Measurements from ENCODE around the gene BMP15. TPM values are rescaled to one million over a fixed set of nuclear protein-coding genes. Genes with fewer than 3 reads are reported as not detected.

The BMP15 gene
- total RNA-seq, 1 experiment from 2014 or later: not detected

DNA sequence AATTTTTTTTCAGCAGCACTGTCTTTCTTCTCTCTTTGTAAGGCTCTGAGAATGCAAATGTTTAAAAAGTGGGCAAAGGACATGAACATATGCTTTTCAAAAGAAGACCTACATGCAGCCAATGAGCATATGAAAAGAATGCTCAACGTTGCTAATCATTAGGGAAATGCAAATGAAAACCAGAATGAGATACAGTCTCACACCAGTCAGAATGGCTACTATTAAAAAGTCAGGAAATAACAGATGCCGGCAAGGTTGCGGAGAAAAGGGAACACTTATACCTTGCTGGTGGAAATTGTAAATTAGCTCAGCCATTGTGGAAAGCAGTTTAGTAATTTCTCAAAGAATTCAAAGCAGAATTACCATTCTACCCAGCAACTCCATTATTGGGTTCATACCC is 51.6 kb downstream of the BMP15 start (continued):
- TF ChIP-seq, protein P1, sequence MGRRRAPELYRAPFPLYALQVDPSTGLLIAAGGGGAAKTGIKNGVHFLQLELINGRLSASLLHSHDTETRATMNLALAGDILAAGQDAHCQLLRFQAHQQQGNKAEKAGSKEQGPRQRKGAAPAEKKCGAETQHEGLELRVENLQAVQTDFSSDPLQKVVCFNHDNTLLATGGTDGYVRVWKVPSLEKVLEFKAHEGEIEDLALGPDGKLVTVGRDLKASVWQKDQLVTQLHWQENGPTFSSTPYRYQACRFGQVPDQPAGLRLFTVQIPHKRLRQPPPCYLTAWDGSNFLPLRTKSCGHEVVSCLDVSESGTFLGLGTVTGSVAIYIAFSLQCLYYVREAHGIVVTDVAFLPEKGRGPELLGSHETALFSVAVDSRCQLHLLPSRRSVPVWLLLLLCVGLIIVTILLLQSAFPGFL (CRISPR knock-in tag; IDR thresholded peaks at IDR 0.05; ENCODE audit: borderline replicate concordance): no peak
- TF ChIP-seq PRRX2 (CRISPR knock-in tag; IDR thresholded peaks at IDR 0.05): no peak
- no peak for TF ChIP-seq RORB (CRISPR knock-in tag; IDR thresholded peaks at IDR 0.05)
- TF ChIP-seq, protein P2, sequence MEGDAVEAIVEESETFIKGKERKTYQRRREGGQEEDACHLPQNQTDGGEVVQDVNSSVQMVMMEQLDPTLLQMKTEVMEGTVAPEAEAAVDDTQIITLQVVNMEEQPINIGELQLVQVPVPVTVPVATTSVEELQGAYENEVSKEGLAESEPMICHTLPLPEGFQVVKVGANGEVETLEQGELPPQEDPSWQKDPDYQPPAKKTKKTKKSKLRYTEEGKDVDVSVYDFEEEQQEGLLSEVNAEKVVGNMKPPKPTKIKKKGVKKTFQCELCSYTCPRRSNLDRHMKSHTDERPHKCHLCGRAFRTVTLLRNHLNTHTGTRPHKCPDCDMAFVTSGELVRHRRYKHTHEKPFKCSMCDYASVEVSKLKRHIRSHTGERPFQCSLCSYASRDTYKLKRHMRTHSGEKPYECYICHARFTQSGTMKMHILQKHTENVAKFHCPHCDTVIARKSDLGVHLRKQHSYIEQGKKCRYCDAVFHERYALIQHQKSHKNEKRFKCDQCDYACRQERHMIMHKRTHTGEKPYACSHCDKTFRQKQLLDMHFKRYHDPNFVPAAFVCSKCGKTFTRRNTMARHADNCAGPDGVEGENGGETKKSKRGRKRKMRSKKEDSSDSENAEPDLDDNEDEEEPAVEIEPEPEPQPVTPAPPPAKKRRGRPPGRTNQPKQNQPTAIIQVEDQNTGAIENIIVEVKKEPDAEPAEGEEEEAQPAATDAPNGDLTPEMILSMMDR (IDR thresholded peaks at IDR 0.05): no peak
- no peak for TF ChIP-seq ZNF416 (CRISPR knock-in tag; IDR thresholded peaks at IDR 0.05)
- no peak for TF ChIP-seq MXD4 (CRISPR knock-in tag; IDR thresholded peaks at IDR 0.05; ENCODE audit: borderline replicate concordance)
- TF ChIP-seq, protein P3, sequence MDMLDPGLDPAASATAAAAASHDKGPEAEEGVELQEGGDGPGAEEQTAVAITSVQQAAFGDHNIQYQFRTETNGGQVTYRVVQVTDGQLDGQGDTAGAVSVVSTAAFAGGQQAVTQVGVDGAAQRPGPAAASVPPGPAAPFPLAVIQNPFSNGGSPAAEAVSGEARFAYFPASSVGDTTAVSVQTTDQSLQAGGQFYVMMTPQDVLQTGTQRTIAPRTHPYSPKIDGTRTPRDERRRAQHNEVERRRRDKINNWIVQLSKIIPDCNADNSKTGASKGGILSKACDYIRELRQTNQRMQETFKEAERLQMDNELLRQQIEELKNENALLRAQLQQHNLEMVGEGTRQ (CRISPR knock-in tag; IDR thresholded peaks at IDR 0.05): no peak
- TF ChIP-seq GABPB1 (CRISPR knock-in tag; IDR thresholded peaks at IDR 0.05): no peak

DNA sequence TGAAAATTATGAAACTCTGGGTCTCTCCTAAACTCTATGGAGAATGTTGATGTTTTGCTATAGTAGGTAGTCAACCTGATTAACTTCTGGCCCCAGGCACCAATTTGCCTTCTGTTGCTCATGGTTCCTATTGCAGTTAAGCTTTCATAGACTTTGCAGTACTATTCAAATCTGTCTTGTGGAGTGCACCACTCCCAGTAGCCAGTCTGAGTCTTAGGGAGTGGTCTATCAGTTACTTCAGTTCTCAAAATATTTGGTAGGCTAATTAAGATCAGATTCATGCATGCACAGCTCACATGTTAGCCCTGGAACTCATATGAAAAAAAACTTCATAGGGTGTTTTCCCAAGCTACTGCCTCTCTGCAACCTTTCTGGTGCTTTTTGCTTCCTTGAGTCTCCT is 53.3 kb downstream of the BMP15 start:
- Mint-ChIP-seq H3K27me3 (ENCODE audit: low read depth) (no peaks in the 10 kb centered on the region), H3K4me3 (no peak overlapping the region), H3K4me1 (peaks cover 70% of the 10 kb centered on the region), H3K36me3 (no peaks in the 10 kb centered on the region), H3K9me3 (peaks cover 3% of the 10 kb centered on the region; the same call in 1 of the 2 replicates), H3K27ac (no peak overlapping the region)
- ATAC-seq: no peak
- CTCF ChIA-PET: interaction anchor here (1.4 to 1.8 kb wide), 2 partner anchors 16 to 22 kb away, joined by 5 read pairs; no protein-coding TSS in a partner anchor
- no peak for DNase-seq (ENCODE audit: low spot score)
- POLR2A ChIA-PET: no interaction called here
- TF ChIP-seq, protein P3 (CRISPR knock-in tag; IDR thresholded peaks at IDR 0.05): no peak
- TF ChIP-seq, protein P4, sequence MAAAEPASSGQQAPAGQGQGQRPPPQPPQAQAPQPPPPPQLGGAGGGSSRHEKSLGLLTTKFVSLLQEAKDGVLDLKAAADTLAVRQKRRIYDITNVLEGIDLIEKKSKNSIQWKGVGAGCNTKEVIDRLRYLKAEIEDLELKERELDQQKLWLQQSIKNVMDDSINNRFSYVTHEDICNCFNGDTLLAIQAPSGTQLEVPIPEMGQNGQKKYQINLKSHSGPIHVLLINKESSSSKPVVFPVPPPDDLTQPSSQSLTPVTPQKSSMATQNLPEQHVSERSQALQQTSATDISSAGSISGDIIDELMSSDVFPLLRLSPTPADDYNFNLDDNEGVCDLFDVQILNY (CRISPR knock-in tag; IDR thresholded peaks at IDR 0.05): no peak
- TF ChIP-seq, protein P5, sequence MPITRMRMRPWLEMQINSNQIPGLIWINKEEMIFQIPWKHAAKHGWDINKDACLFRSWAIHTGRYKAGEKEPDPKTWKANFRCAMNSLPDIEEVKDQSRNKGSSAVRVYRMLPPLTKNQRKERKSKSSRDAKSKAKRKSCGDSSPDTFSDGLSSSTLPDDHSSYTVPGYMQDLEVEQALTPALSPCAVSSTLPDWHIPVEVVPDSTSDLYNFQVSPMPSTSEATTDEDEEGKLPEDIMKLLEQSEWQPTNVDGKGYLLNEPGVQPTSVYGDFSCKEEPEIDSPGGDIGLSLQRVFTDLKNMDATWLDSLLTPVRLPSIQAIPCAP (CRISPR knock-in tag; IDR thresholded peaks at IDR 0.05): no peak
- no peak for TF ChIP-seq NFYB (CRISPR knock-in tag; conservative IDR thresholded peaks at IDR 0.05; ENCODE audit: low read depth)

Other genes starting within 250 kb of the BMP15 start
- 3.4 to 7.1 TPM (median 3.5 TPM) in 3 replicates for gene SHROOM4, start 96.5 kb upstream of the BMP15 start, total RNA-seq (2021)